Fibroblast of villous mesenchyme (primary cell): ENCODE measurements around the gene OVCA2. TPM values are rescaled to one million over a fixed set of nuclear protein-coding genes. Genes with fewer than 3 reads are reported as not detected.

ENCODE experiments used
- DNase-seq: peaks from one replicate; pipeline ENCODE4 v3.0.0-alpha.2; 2010; ENCODE audit warnings: low read depth
- H3K4me3 ChIP-seq: 2 replicates; pipeline ENCODE4 v1.5.1; 2011; ENCODE audit warnings: low read depth, mild to moderate bottlenecking, low read length
- CTCF ChIP-seq: IDR thresholded peaks from 2 replicates; pipeline ENCODE4 v1.5.1; 2012; ENCODE audit warnings: low read depth, mild to moderate bottlenecking, low read length; ENCODE audit not compliant: insufficient read depth
- total RNA-seq: library from RNA; depleted of rRNA; stranded (reverse); fragments of >200 nt; gene quantifications from 2 replicates; pipeline ENCODE4 v1.2.3, GENCODE V29; 2012

The OVCA2 gene
- total RNA-seq, 1 donor: 48.4 TPM

- H3K4me3 ChIP-seq: no peak overlapping the region
- DNase-seq: no peak
- TF ChIP-seq CTCF: no peak
Measured at GRCh38 chr17:2028234-2028614, 13.6 kb upstream of the OVCA2 start.

- TF ChIP-seq CTCF: no peak
- DNase-seq: no peak
- no peak overlapping the region for H3K4me3 ChIP-seq
Measured at GRCh38 chr17:2028737-2029136, 13.1 kb upstream of the OVCA2 start.

DNA sequence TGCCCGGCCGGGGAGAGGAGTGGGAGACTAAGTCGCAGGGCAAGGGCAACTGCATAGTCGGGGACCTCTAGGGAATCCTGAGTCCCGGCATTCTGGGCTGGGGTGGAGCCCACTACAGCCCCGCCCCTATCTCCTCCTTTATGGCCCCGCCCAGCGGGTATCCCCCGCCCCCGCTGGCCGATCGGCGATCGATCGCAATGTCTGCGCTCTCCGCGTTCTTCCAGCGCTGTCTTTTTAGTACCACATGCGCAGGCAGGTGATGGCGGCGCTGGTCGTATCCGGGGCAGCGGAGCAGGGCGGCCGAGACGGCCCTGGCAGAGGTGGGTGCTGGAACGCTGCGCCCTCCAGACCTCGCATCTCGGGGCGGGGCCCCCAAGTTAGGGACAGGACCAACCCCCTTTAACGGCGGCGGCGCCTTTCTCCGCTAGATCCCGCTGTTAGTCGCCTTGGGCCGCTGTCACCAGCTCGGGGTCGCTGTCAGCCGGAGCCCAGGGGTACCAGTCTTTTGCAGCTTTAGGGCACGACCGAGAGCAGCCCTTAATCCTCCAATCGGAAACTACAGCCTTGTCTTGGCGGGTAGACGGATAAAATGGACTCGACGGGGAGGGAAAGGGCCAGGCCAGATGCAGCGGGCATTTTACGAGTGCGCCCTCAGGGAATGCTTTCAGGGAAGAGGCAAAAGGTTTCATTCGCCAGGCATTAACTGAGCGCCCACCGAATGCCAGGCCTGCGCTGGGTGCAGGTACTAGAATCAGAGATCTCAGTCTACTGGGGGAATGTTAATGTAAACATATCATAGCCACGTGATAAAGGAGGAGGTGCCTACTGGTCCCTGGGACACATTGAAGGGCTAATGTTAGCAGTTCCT is 11.7 kb upstream of the OVCA2 start, which contains the start of gene DPH1:
TSS of gene DPH1 (plus strand) at position 243 of the 868 bp plus-strand sequence. CDS start at position 260, 17 bp downstream.
- peak; percentile 90 for DNase-seq
- no peak for TF ChIP-seq CTCF
- peak within 1 kb of the TSS; percentile 100 for H3K4me3 ChIP-seq

DNA sequence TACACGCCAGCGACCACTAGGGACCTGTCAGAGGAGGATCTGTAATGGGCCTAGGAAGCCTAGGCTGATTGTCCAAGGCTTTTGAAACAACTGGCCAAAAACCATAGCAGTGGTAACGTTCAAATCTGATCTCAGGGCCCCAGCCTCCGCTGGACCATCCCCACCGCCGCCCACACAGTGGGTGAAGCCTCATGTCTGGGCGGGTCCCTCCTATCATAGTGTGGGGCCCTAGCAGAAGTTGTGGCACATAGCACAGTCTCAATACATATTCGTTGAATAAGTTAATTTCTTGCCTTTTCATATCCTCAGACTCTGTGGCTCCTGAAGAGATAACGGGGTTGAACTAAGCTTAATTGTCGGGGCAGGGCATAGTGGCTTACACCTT is 11.1 kb upstream of the OVCA2 start:
- DNase-seq: no peak
- H3K4me3 ChIP-seq: peak overlapping the region; percentile 100
- TF ChIP-seq CTCF: peak; percentile 65

DNA sequence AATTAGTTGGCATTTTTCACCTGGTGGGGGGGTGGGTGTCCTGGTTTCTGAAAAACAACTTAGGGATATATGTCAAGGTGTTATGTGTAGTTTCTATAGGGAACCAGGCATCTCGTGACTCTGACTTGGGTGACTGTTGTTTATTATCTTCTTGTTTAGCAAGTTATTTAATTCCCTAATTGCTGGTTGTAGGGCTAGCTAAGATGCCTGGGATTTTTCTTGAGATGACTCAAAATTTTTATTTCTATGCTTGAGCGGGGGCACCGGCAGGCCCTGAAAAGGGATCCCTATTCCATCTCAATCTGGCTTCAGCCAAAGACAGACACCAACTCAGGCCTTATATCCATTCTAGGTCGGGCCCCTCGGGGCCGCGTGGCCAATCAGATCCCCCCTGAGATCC is 8.7 kb upstream of the OVCA2 start:
- no peak overlapping the region for H3K4me3 ChIP-seq
- TF ChIP-seq CTCF: no peak
- no peak for DNase-seq

GRCh38 chr17:2034157-2034556 is 7.7 kb upstream of the OVCA2 start:
- no peak overlapping the region for H3K4me3 ChIP-seq
- TF ChIP-seq CTCF: no peak
- no peak for DNase-seq
